G401 (cell line): ENCODE data around the gene SH3BGRL3. TPM values are rescaled to one million over a fixed set of nuclear protein-coding genes. Genes with fewer than 3 reads are reported as not detected.
"Not testable (repeated sequence)": the region's sequence is repeated elsewhere in the genome, so short reads cannot be mapped to it uniquely, and the experiment has no call there.

ENCODE experiments used
- DNase-seq: peaks from one replicate; pipeline ENCODE4 v3.0.0-alpha.2; 2015; ENCODE audit warnings: low spot score
- in situ Hi-C: cut with HindIII; loops from 2 replicates; pipeline ENCODE4 v1.10.0; 2016; ENCODE audit warnings: low sequenced_read_pairs, mixed read lengths
- total RNA-seq: library from RNA; depleted of rRNA; stranded (reverse); fragments of >200 nt; shearing (Covaris generic); gene quantifications from 2 replicates; pipeline ENCODE4 v1.2.3, GENCODE V29; 2014; rRNA removed

SH3BGRL3 gene
- total RNA-seq, result 5.0 and 7.4 TPM in 2 replicates

DNA sequence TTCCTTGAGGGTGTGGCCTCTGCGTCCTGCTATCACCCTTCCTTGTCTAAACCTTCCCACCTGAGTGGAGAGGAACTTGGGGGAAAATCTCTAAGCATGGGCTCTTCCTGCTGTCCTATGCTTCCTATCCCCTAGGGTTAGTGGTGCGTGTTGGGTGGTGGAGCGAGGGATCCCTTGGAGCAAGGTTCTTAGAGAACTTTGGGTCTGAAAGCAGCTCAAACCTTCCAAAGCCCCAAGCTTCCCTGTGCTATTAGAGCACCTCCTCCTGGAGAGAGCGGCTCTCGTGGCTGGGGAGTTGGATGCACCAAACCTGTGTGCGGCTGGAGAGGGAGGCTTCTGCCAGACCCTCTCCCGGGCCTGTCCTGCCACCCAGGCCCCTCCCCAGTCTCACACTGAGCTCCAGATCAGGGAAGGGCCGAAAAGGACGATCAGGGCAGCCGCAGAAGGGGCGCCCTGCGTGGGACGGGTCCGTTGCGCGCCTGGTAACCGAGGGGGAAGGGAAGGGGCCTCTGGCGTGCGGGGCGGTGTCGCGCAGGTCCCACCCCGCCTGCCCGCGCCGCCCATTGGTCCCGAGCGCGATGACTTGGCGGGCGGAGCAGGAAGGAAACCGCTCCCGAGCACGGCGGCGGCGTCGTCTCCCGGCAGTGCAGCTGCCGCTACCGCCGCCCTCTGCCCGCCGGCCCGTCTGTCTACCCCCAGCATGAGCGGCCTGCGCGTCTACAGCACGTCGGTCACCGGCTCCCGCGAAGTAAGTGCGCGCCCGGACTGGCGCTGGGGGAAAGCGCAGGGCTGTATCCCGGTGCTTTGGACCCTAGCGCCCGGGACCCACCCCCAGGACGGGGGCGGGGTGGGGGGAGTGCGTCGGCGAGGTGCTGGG, at the start of gene SH3BGRL3:
SH3BGRL3 (plus strand) TSS at position 631 of the 877 bp plus-strand sequence; CDS start at position 701, 70 bp downstream.
- DNase-seq, result peak; percentile 80
- in situ Hi-C loops, result loop anchor here (10.0 kb wide), 1 partner anchor 175 kb away; no protein-coding TSS in a partner anchor

DNA sequence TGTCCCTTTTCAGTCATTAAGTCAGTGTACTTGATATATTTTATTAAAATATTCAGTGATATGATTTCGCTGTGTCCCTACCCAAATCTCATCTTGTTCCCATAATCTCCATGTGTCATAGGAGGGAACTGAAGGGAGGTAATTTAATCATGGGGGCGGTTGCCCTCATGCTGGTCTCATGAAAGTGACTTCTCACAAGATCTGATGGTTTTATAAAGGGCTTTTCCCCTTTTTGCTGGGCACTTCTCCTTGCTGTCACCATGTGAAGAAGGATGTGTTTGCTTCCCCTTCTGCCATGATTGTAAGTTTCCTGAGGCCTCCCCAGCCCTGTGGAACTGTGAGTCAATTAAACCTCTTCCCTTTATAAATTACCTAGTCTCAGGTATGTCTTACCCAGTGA, 49.2 kb upstream of the SH3BGRL3 start:
- DNase-seq, in situ Hi-C loops: not testable (repeated sequence)

DNA sequence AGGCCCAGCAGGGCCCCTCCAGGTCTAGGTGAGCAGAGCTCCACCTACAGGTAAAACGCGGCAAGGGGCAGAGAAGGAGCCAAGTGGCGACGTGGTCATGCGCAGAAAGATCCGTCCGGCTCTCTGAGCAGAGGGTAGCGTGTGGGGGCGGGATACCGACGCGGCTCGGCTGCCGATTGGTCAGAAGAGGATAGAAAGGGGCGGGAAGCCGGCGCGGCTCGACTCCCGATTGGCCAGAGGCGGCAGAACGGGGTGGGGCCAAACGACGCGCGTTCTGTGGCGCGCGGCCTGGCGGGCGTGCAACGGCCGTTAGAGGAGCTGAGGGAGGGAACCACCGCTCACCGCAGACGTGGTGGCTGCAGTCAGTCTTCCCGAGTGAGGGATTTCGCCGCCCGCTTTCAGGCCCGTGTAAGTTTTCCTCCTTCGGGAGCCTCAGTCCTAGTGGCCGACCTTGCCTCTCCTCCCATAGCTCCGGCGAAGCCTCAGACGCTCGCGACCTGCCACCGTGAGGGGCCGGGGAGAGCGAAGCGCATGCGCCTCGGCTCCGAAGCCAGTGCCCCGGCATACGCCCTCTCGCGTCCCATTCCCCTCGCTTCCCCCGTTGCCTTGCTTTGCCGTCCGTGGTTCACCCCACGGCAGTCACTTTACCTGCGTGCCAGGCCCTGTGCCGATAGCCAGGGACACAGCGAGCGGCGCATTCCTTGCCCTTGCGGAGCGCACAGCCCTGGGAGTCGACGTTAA, 45.8 kb upstream of the SH3BGRL3 start, which contains the start of gene CEP85:
CEP85 (plus strand) TSS at position 298 of the 741 bp plus-strand sequence. CDS start 5,584 bp downstream, outside the sequence.
- in situ Hi-C loops, result no loop called here
- peak; percentile 99 for DNase-seq

DNA sequence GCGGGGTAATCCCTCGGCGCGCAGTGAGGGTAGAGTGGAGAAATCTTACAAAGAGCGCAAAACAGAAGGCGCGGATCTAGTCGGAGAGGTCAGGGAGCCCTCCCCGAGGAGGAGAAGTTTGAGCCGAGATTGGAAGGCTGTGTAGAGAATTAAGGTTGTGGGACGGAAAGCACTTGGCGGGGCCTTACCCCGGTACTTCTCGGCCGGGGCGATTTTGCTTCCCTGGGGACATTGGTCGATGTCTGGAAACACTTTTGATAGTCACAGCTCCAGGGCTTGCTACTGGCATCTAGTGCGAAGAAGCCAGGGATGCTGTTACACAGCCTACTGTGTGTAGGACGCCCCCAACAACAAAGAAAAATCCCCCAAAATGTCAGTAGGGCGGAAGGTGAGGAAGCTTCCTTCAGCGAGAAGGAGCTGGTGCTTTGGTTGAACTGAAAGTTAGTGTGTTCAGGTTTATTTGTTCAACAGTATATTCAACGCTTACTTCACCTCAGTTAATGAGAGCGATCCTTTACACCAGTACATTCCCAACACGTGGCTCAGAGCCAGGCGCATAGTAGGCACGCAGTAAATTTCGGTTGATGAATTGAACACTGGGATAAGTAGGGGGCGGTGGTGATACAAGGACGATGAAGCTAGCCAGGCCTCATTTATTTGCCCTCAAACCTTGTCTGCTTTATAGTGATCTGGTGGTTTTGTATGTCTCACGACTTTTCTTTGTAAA, 45.1 kb upstream of the SH3BGRL3 start:
- DNase-seq, result peak; percentile 20

DNA sequence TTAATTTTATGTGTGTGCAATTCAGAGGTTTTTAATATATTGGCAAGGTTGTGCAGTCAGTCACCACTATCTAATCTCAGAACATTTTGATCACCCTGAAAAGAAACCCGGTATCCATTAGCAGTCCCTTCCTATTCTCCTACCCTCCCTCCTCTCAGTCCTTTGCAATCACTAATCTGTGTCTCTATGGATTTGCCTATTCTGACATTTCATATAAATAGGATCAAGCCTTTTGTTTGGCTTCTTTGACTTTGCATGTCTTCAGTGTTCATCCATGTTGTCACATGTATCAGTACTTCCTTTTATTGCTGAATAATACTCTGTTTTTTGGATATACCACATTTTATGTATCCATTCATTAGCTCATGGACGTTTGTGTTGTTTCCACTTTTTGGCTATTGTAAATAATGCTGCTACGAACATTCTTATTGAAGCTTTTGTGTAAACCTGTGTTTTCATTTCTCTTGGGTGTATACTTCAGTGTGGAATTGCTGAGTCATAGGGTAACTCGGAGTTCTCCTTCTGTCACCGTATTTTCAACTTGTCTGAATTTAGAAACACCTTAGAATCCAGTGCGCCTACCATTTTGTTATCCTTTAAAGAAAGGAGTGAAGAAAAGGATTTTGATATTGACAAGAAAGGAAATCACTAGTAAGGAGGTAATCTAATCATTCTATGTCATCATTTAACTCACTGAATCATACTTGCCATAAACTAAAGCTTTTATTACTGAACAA, 42.5 kb upstream of the SH3BGRL3 start:
- in situ Hi-C loops, result no loop called here
- DNase-seq, result no peak

More for the DNA sequence above, 45.1 kb upstream of the SH3BGRL3 start:
- in situ Hi-C loops, result no loop called here

DNA sequence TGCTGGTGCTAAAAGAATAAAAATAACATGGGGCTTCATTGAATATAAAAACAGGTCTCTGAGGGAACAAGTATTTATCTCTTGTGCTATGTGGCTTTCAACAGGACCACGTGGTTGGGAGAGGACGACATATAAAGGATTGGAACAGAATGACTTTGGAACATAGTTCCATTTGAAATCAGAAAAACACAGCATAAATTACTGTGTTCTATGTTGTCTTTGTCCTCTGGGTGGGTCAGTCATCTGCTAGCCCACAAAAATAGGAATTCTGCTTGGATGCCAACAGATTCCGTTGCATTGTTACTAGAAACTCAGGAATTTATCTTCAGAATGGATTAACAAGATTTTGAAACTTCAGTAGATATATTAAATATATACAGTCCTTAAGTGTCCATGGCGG, 40.0 kb upstream of the SH3BGRL3 start:
- no peak for DNase-seq

DNA sequence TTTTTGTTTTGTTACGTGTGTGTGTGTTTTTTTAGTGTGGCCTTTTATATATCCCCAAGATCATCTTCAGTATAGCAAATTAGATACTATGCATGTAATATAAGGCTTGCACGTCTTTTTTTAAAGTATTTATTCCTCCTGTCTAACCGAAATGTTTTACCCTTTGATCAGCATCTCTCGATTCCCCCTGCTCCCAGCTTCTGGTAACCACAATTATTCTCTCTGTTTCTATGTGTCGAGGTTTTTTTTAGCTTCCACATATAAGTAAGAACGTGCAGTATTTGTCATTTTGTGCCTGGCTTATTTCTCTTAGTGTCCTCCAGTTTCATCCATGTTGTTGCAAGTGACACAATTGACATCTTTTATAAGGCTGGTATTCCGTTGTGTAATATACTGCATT, 27.2 kb upstream of the SH3BGRL3 start:
- in situ Hi-C loops, result no loop called here
- no peak for DNase-seq

More for the DNA sequence above, 40.0 kb upstream of the SH3BGRL3 start:
- in situ Hi-C loops, result no loop called here

DNA sequence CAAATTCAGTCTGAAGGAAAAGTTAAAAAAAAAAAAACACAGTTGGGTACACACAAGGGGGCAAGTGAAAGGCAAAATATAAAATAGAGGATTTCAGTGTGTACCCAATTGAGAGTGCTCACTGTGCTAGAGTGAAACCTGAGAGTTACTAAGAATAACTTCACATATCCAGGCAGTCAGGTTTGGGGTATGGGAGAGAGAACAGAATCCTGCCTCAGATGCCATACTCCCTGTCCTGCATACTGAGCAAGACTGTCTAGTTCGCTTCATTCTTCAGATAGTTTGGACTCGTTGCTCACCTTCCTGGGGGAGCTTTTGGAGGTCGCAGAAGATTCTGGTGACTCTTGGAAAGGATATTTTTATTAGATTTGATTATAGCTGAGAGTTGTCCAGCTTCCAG, 25.5 kb upstream of the SH3BGRL3 start:
- no peak for DNase-seq
- in situ Hi-C loops, result no loop called here

DNA sequence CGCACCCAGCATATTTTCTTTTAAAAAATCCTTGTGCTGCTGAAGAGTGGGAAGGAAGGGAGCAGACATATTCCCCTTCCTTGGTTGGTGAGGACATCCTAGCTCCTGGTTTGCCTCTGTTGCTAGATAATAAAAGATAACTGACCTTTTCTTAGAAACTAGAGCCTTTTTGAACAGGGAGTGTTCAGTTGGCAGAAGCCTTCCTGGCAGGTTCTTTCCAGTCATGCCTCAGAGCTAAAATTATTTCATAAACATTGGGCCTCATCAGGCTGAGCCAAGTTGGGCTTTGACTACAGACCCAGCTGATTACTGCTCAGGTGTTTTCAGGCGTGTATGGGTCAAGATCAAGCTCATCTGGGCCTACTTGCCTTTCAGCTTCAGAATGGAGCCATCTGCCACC, 22.7 kb upstream of the SH3BGRL3 start:
- no peak for DNase-seq
- in situ Hi-C loops, result no loop called here

DNA sequence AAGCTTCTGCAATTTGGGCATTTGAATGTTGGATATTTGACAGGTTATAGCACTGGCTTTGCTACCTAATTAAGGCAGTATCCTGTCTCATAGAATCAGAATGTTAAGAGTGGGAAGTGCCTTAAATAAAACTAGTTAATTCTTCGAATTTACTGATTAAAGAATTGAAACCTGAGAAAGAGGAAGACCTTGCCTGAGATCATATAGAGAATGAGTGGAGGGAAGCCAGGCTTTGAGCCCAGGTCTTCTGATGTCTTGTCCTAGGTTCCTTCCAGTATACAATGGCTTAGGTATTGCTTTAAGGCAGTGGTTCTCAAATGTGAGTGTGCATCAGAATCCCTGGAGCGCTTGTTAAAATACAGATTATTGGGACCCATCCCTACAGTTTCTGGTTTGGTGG, 20.9 kb upstream of the SH3BGRL3 start:
- DNase-seq, result no peak
- in situ Hi-C loops, result no loop called here

DNA sequence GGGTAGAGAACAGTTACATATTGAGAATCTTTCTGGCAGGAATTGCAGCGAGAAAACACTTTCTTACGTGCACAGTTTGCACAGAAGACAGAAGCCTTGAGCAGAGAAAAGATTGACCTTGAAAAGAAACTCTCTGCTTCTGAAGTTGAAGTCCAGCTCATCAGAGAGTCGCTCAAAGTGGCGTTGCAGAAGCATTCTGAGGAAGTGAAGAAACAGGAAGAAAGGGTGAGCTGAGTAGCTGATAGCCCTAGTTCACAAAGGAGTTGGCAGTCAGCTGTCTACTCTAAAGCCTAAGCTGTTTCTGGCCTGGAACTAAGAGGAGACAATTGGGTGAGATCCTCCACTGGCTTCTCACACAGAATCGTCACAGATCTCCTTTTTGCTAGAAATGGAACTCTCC, 20.3 kb upstream of the SH3BGRL3 start:
- in situ Hi-C loops, result no loop called here
- DNase-seq, result no peak

DNA sequence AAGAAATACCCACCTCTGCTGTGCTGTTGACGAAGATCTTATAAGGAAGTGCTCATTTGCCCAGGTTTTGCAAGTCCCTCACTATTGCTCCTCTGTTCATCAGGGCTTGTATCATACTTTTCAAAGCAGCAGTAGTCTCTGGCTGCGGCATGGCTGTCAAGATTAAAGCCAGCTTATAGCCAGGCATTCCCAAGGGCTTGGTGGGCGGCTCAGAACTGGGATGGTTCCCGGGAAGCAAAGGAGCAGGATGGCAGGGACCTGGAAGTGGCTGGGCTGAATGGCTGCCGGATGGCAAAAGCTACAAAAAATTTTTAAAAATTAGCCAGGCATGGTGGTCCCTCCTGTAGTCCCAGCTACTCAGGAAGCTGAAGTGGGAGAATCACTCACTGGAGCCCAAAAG, 16.7 kb upstream of the SH3BGRL3 start:
- DNase-seq, result no peak
- in situ Hi-C loops, result no loop called here

DNA sequence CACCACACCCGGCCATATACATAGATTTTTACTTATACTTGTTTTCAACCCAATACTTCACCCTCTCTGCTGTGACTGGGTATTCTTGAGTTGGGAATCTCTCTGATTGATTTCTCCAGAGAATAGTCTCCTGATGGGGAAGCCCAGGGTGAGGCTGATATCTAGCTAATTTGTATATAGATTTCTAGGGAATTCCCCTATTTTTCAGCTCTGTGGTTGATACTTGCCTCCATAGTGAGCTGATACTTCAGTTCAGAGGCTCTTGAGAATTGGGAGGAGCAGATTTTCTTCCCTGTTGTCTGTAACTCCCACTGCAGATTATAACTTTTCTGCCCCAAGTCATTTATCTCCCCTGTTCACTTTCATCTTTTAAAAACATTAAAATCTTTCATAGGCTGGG, 14.5 kb upstream of the SH3BGRL3 start:
- in situ Hi-C loops, result no loop called here
- no peak for DNase-seq

DNA sequence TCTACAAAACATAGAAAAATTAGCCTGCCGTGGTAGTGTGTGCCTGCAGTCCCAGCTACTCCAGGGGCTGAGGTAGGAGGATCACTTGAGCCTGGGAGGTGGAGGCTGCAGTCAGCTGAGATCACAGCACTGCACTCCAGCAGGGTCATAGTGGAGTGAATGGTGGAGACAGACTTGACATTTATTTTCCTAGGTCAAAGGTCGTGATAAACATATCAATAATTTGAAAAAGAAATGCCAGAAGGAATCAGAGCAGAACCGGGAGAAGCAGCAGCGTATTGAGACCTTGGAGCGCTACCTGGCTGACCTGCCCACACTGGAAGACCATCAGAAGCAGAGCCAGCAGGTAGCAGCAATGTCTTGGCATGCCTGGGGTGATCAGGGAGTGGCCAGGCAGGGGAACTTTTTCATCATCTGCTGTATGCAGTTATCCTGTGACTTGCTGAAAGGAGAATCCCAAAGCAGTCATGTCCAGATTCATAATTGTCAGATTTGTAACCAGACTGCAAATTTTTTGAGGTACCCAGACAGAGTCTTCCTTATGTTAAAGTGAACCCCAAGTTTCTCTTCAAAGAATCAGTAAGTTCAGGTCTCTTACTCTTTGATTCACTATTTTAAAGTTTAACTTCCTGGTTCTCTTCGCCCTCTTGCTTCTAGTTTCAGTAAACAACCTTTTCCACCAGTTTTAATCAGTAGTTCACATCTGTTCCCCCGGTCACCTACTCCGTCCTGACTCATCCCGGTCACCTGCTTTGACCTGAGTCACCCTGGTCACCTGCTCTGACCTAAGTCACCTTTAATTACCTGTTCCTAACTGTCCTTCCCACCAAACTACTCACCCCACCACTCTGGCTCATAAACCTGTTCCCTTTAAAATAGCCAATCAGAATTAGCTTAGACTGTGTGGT, 11.3 kb upstream of the SH3BGRL3 start:
- in situ Hi-C loops, result no loop called here
- DNase-seq, result no peak

DNA sequence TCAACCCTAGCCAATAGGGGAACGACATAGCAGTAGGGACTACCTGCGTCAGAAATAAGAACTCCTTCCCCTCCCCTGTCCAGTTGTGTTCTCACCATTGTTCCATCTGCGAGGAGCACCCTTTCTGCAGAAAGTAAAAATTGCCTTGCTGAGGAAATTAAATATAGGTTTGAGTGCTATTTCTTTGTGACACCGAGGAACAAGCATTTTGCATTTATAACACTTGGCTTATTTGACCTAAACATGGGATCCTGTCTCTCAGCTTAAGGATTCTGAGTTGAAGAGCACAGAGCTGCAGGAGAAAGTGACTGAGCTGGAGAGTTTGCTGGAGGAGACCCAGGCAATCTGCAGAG, 10.7 kb upstream of the SH3BGRL3 start:
- in situ Hi-C loops, result no loop called here
- DNase-seq, result no peak

DNA sequence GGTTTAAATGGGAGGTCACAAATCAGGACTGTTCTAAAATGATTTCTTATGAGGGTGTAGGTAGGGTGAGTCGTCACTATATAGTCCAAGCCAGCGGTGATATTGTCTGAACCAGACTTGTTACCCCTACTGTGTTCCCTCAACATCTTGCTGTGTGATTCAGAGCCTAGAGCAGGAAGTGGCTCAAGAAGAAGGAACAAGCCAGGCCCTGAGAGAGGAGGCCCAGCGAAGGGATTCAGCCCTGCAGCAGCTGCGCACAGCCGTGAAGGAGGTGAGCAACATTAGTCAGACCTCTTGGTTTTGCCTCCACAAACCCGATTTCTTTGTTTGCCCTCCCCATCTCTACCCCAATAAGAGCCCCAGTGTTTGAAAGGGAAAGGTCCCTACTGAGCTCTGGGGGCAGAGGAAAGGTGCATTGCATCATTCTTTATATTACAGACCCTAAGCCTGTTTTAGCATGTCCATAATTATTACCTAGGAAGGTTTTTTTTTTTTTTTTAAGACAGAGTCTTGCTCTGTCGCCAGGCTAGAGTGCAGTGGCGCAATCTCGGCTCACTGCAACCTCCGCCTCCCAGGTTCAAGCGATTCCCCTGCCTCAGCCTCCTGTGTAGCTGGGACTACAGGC, 5.0 kb upstream of the SH3BGRL3 start:
- in situ Hi-C loops, result loop anchor here (10.0 kb wide), 1 partner anchor 170 kb away; no protein-coding TSS in a partner anchor
- DNase-seq, result no peak
